Type B pancreatic cell (in vitro differentiated cells): ENCODE data around the gene CHID1. TPM values are rescaled to one million over a fixed set of nuclear protein-coding genes. Genes with fewer than 3 reads are reported as not detected.

Experiments used
- DNase-seq: peaks from one replicate; pipeline ENCODE4 v3.0.0; 2021; ENCODE audit warnings: mixed read lengths; ENCODE audit not compliant: unreplicated experiment; ENCODE audit errors: extremely low spot score
- H3K27ac Mint-ChIP-seq: 2 replicates; pipeline ENCODE4 v1.8.0; 2021; ENCODE audit warnings: mild to moderate bottlenecking, mixed read lengths
- H3K27me3 Mint-ChIP-seq: 2 replicates; pipeline ENCODE4 v1.8.0; 2021; ENCODE audit warnings: mixed read lengths
- H3K36me3 Mint-ChIP-seq: 2 replicates; pipeline ENCODE4 v1.8.0; 2021; ENCODE audit warnings: mixed read lengths
- H3K4me1 Mint-ChIP-seq: one replicate; pipeline ENCODE4 v1.8.0; 2021; ENCODE audit warnings: mixed read lengths; ENCODE audit not compliant: unreplicated experiment
- H3K4me3 Mint-ChIP-seq: 2 replicates; pipeline ENCODE4 v1.8.0; 2021; ENCODE audit warnings: mild to moderate bottlenecking, mixed read lengths
- H3K9me3 Mint-ChIP-seq: 2 replicates; pipeline ENCODE4 v1.8.0; 2021; ENCODE audit warnings: mixed read lengths
- total RNA-seq: library from RNA; stranded (reverse); gene quantifications from 2 replicates; pipeline ENCODE4 v1.2.1, GENCODE V29; 2021; ENCODE audit warnings: low replicate concordance
- TF ChIP-seq, protein P1 (sequence below): fragments of 200-600 bp; sonication (generic); conservative IDR thresholded peaks from 2 replicates; pipeline ENCODE4 v1.5.0; 2021; ENCODE audit warnings: antibody characterized with exemption, mild to moderate bottlenecking

Gene CHID1
- total RNA-seq, 1 donor from 2014 or later: 98.9 TPM

GRCh38 chr11:911890-912219 is 1.2 kb upstream of the CHID1 start:
- peaks cover 11% of the 10 kb centered on the region for H3K4me1 Mint-ChIP-seq
- DNase-seq: no peak
- no peaks in the 10 kb centered on the region for H3K36me3 Mint-ChIP-seq
- H3K9me3 Mint-ChIP-seq: no peaks in the 10 kb centered on the region
- H3K4me3 Mint-ChIP-seq: peak overlapping the region; percentile 93
- TF ChIP-seq, protein P1, sequence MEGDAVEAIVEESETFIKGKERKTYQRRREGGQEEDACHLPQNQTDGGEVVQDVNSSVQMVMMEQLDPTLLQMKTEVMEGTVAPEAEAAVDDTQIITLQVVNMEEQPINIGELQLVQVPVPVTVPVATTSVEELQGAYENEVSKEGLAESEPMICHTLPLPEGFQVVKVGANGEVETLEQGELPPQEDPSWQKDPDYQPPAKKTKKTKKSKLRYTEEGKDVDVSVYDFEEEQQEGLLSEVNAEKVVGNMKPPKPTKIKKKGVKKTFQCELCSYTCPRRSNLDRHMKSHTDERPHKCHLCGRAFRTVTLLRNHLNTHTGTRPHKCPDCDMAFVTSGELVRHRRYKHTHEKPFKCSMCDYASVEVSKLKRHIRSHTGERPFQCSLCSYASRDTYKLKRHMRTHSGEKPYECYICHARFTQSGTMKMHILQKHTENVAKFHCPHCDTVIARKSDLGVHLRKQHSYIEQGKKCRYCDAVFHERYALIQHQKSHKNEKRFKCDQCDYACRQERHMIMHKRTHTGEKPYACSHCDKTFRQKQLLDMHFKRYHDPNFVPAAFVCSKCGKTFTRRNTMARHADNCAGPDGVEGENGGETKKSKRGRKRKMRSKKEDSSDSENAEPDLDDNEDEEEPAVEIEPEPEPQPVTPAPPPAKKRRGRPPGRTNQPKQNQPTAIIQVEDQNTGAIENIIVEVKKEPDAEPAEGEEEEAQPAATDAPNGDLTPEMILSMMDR: no peak
- H3K27ac Mint-ChIP-seq: peak overlapping the region; percentile 89
- no peaks in the 10 kb centered on the region for H3K27me3 Mint-ChIP-seq

DNA sequence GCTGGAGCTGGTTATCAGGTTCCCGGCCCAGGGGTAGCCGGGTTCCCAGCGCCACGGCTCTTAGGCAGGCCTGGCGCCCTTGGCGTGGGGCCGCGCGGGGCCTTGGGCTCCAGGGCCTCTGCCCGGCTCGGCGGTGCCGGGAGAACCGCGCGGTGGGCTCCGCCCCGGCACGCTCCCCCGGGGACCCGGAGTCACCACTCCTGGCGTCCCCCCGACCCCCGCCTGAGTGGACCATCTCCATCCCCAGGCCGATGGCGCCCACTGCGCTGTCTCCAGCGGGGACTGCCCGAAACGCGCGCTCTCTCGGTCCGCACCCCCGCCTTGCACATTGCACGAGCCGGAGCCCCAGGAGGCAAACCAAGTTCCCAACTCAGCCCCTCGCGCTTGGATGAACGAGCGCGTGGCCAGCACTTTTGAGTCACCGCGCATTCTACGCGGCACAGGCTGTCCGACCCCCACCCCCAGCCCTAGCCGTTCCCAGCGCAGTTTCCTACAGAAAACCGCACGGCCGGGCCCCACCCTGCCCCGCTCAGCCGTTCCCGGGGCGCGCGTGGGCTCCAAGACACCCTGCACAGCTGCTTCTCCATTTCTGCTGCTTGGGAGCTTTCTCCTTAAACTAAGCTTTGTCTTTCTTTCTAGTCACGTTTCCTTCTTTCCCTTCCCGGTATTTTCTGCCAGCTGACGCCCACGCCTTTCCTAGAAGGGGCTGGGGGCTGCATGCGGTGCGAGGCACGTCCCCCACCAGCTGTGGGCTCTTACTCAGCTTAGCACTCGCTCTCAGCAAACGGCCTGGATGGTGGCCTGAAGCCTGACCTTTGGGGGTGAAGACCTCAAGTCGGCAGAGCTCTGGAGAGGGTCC is 650 bp upstream of the CHID1 start:
- Mint-ChIP-seq H3K27me3 (no peaks in the 10 kb centered on the region), H3K9me3 (no peaks in the 10 kb centered on the region), H3K4me1 (peaks cover 11% of the 10 kb centered on the region), H3K4me3 (peak overlapping the region; percentile 93), H3K27ac (peak overlapping the region; percentile 89), H3K36me3 (no peaks in the 10 kb centered on the region)
- DNase-seq: no peak
- TF ChIP-seq, protein P1: peak; percentile 35

- no peaks in the 10 kb centered on the region for H3K27me3 Mint-ChIP-seq
- no peaks in the 10 kb centered on the region for H3K9me3 Mint-ChIP-seq
- DNase-seq: no peak
- H3K4me3 Mint-ChIP-seq: peak overlapping the region; percentile 91
- H3K27ac Mint-ChIP-seq: no peak overlapping the region
- peaks cover 11% of the 10 kb centered on the region for H3K4me1 Mint-ChIP-seq
- TF ChIP-seq, protein P1: no peak
- H3K36me3 Mint-ChIP-seq: no peaks in the 10 kb centered on the region
Measured at GRCh38 chr11:910044-910588, 494 bp downstream of the CHID1 start.

DNA sequence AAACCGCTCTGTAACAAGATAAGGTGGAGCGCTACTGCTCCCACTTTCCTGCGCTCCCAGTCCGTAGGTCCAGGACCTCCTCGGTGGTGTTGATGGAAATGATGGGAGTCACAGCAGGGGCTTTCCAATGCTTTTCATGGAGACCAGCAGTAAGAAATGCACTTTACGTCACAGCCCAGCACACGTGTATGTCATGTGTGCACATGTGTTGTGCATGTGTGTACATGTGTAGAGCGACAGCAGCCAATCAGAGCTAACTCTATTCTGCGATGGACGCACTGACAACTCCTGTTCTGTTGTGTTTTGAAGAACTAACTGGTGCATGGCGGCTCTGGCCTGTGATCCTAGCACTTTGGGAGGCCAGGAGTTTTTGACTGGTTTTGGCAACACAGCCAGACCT is 1.2 kb downstream of the CHID1 start:
- TF ChIP-seq, protein P1: no peak
- Mint-ChIP-seq H3K4me3 (peak overlapping the region; percentile 91), H3K27ac (no peak overlapping the region), H3K27me3 (no peaks in the 10 kb centered on the region), H3K9me3 (no peaks in the 10 kb centered on the region), H3K4me1 (peaks cover 11% of the 10 kb centered on the region), H3K36me3 (no peaks in the 10 kb centered on the region)
- no peak for DNase-seq

DNA sequence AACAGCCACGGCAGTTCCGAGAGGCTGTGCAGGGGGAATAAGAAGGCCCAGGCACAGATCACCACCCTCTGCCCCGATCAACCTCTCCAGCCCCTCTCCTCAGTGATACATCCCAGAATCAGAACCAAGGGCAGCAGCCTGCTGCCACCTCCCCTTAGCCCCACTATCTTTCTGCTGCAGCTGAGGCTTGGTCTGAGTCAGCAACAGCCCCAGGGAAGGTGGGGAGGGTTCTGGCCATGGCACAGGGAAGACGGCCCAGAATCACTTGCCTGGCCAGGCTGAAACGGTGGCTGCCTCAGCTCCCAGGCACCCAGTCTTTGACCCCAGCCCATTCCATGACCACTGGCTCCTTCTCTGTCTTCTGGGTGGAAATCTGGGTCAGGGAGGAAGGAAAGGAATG is 2.3 kb downstream of the CHID1 start:
- DNase-seq: no peak
- Mint-ChIP-seq H3K9me3 (no peaks in the 10 kb centered on the region), H3K4me1 (peaks cover 11% of the 10 kb centered on the region), H3K27ac (no peak overlapping the region), H3K27me3 (no peaks in the 10 kb centered on the region), H3K4me3 (peak overlapping the region; percentile 59), H3K36me3 (peaks cover 4% of the 10 kb centered on the region)
- TF ChIP-seq, protein P1: no peak
